ENCODE results near the gene CACFD1. TPM values are rescaled to one million over a fixed set of nuclear protein-coding genes. Genes with fewer than 3 reads are reported as not detected.

CACFD1 gene
- total and polyA plus RNA-seq, 9 of the 15 experiments (the other 6 are each of a cell fraction or from before 2014, with no cell fraction given), result 0.11 to 1.4 (median 1.1) TPM; not detected in 2

GRCh38 chr9:133420392-133420827 lies 39.4 kb upstream of the CACFD1 start:
- Histone ChIP-seq H3K27ac (ENCODE audit: extremely low read depth, low read depth, low read length) (no peak overlapping the region), H3K79me2 (ENCODE audit: control insufficient read depth, insufficient read depth, low read length) (peaks cover 25% of the 10 kb centered on the region), H3K4me2 (ENCODE audit: insufficient read depth, low read length) (no peak overlapping the region), H3K4me1 (replicated peaks in 1 of 2; ENCODE audit: control insufficient read depth in 2 of 2, insufficient read depth in 2 of 2, low read length in 2 of 2) (peaks cover 24 to 39% of the 10 kb centered on the region in 2 experiments), H3K9ac (ENCODE audit: insufficient read depth in 1 of 2, low read depth in 2 of 2, low read length in 2 of 2) (no peak overlapping the region), H4K20me1 (replicated peaks; ENCODE audit: control insufficient read depth, insufficient read depth, low read length) (no peaks in the 10 kb centered on the region), H3K9me3 (replicated peaks; ENCODE audit: control insufficient read depth, insufficient read depth, low read depth, low read length) (no peaks in the 10 kb centered on the region), H3K36me3 (ENCODE audit: control insufficient read depth, insufficient read depth, low read length) (peaks cover 15% of the 10 kb centered on the region), H3K4me3 (no peak overlapping the region), H3K9me1 (ENCODE audit: control insufficient read depth, insufficient read depth, low read length) (peaks cover 3% of the 10 kb centered on the region), H2AFZ (ENCODE audit: low read depth, low read length) (peak overlapping the region; percentile 38; the same call in 1 of the 2 replicates), H3K27me3 (ENCODE audit: control insufficient read depth in 2 of 2, insufficient read depth in 2 of 2, low read length in 2 of 2) (peaks cover 8 to 16% of the 10 kb centered on the region in 2 experiments; a peak in 4 of 5 replicates)
- DNase-seq (ENCODE audit: extremely low read depth in 1 of 4, low spot score in 3 of 4) (peak in 1 of 4 experiments; percentile 67), FAIRE-seq (peak; percentile 57), ATAC-seq (no peak)
- WGBS (ENCODE audit: insufficient coverage, low coverage, missing lambda C conversion rate), result 15% methylated on average over 5 of the region's 5 CpGs
- POLR2A ChIA-PET, result no interaction called here
- BruUV-seq (replicated peaks), result no TSS peak
- in situ Hi-C loops (cut with MboI), result no loop called here
- TF ChIP-seq HINFP (tag; conservative IDR thresholded peaks at IDR 0.05; ENCODE audit: low read depth) (peak; percentile 91), SPI1 (IDR thresholded peaks at IDR 0.05; ENCODE audit: borderline replicate concordance, low read depth, low read length) (peak; percentile 52; the same call in 1 of the 2 replicates), CC2D1A (IDR thresholded peaks at IDR 0.05) (peak; percentile 95), GTF2A2 (tag; IDR thresholded peaks at IDR 0.05) (no peak), CBX3 (IDR thresholded peaks at IDR 0.05; ENCODE audit: borderline replicate concordance in 1 of 2, low read length in 2 of 2) (no peak), ZNF586 (CRISPR knock-in tag; conservative IDR thresholded peaks at IDR 0.05) (no peak), ZBTB5 (IDR thresholded peaks at IDR 0.05) (peak; percentile 93)
- CTCF ChIA-PET (ENCODE audit: low intra/inter-chr PET ratio), result interaction anchor here (0.6 kb wide), 1 partner anchor 225 kb away, joined by 5 read pairs; no protein-coding TSS in a partner anchor
- intact Hi-C loops (cut with micrococcal nuclease), result no loop called here
